ENCODE measurements around the gene ATP2C1. TPM values are rescaled to one million over a fixed set of nuclear protein-coding genes. Genes with fewer than 3 reads are reported as not detected.

The ATP2C1 gene
- total RNA-seq: 78.7 and 93.8 TPM in 2 replicates

GRCh38 chr3:130893376-130894129 lies at the start of gene ATP2C1:
TSS of gene ATP2C1 (plus strand) at chr3:130894084. CDS start at chr3:130894770, 686 bp downstream.

GRCh38 chr3:131026321-131027151 lies 132.7 kb downstream of the ATP2C1 start, which contains the start of the genes ASTE1 and NEK11:
TSS of gene ASTE1 (minus strand) at chr3:131026825. CDS start at chr3:131025306, 1,519 bp downstream.
TSS of gene NEK11 (plus strand) at chr3:131026877. CDS start at chr3:131029709, 2,832 bp downstream.

Other genes with a start within 250 kb of the ATP2C1 start
- gene PIK3R4, start 147.3 kb upstream of the ATP2C1 start, total RNA-seq: 22.2 and 22.4 TPM in 2 replicates
- 2.9 and 5.0 TPM in 2 replicates for gene ASTE1, start 132.7 kb downstream of the ATP2C1 start, total RNA-seq
- 1.9 and 2.5 TPM in 2 replicates for gene NEK11, start 132.8 kb downstream of the ATP2C1 start, total RNA-seq